WTC11 (cell line): Measurements from ENCODE around the gene RBM20. TPM values are rescaled to one million over a fixed set of nuclear protein-coding genes. Genes with fewer than 3 reads are reported as not detected.

Source experiments
- ATAC-seq: fragments of 200-7000 bp; cut with Tn5 transposase; 2 replicates; pipeline ENCODE4 v1.10.0; 2021; ENCODE audit warnings: mild to moderate bottlenecking, moderate library complexity
- CTCF ChIA-PET: fragments of 300-600 bp; sonication (Branson Sonifier 250); formaldehyde crosslinking; loops from one replicate; lab custom pipeline; 2021; ENCODE audit warnings: antibody characterized with exemption; lab: Charles Lee
- POLR2A ChIA-PET: fragments of 350-600 bp; sonication (Branson Sonifier 250); formaldehyde crosslinking; loops from one replicate; lab custom pipeline; 2021; ENCODE audit warnings: antibody characterized with exemption; lab: Charles Lee
- DNase-seq: peaks from one replicate; pipeline ENCODE4 v3.0.0; 2021; ENCODE audit warnings: low spot score
- H3K27ac Mint-ChIP-seq: 2 replicates; pipeline ENCODE4 v1.8.0; 2021; ENCODE audit warnings: mixed read lengths
- H3K27me3 Mint-ChIP-seq: 2 replicates; pipeline ENCODE4 v1.8.0; 2021; ENCODE audit warnings: low read depth, mild to moderate bottlenecking, moderate library complexity, mixed read lengths
- H3K36me3 Mint-ChIP-seq: 2 replicates; pipeline ENCODE4 v1.8.0; 2021; ENCODE audit warnings: mixed read lengths
- H3K4me1 Mint-ChIP-seq: 2 replicates; pipeline ENCODE4 v1.8.0; 2022; ENCODE audit warnings: mixed read lengths
- H3K4me3 Mint-ChIP-seq: 2 replicates; pipeline ENCODE4 v1.8.0; 2021; ENCODE audit warnings: mild to moderate bottlenecking, moderate library complexity, mixed read lengths
- H3K9me3 Mint-ChIP-seq: 2 replicates; pipeline ENCODE4 v1.8.0; 2021; ENCODE audit warnings: mixed read lengths
- NFATC4 ChIP-seq: fragments of 250-450 bp; sonication (Bioruptor Pico); IDR thresholded peaks from 2 replicates; pipeline ENCODE4 v1.9.0; 2021; ENCODE audit warnings: mild to moderate bottlenecking
- NFE2L1 ChIP-seq: sonication (generic); formaldehyde crosslinking; IDR thresholded peaks from 2 replicates; pipeline ENCODE4 v1.8.1; 2023; ENCODE audit warnings: missing genetic modification reagents
- NFYB ChIP-seq: sonication (generic); formaldehyde crosslinking; conservative IDR thresholded peaks from 2 replicates; pipeline ENCODE4 v1.8.0; 2022; ENCODE audit warnings: low read depth, missing genetic modification reagents
- NR3C1 ChIP-seq: sonication (generic); formaldehyde crosslinking; conservative IDR thresholded peaks from 2 replicates; pipeline ENCODE4 v1.8.1; 2023; ENCODE audit warnings: low read depth, mild to moderate bottlenecking, missing genetic modification reagents
- TEAD1 ChIP-seq: sonication (generic); formaldehyde crosslinking; IDR thresholded peaks from 2 replicates; pipeline ENCODE4 v1.8.0; 2022; ENCODE audit warnings: mild to moderate bottlenecking, missing genetic modification reagents
- ZNF121 ChIP-seq: sonication (generic); formaldehyde crosslinking; IDR thresholded peaks from 2 replicates; pipeline ENCODE4 v1.8.0; 2023; ENCODE audit warnings: missing genetic modification reagents
- ZNF138 ChIP-seq: sonication (generic); formaldehyde crosslinking; conservative IDR thresholded peaks from 2 replicates; pipeline ENCODE4 v1.8.1; 2022; ENCODE audit warnings: mild to moderate bottlenecking, moderate library complexity, missing genetic modification reagents
- ZNF263 ChIP-seq: sonication (generic); formaldehyde crosslinking; IDR thresholded peaks from 2 replicates; pipeline ENCODE4 v1.8.1; 2022; ENCODE audit warnings: low read depth, mild to moderate bottlenecking, moderate library complexity, missing genetic modification reagents
- total RNA-seq: library from RNA; stranded (reverse); gene quantifications from 3 replicates; pipeline ENCODE4 v1.2.3, GENCODE V29; 2021
- TF ChIP-seq, protein P1 (sequence below): fragments of 250-450 bp; sonication (Bioruptor Pico); IDR thresholded peaks from 2 replicates; pipeline ENCODE4 v1.9.0; 2021; ENCODE audit warnings: mild to moderate bottlenecking
- TF ChIP-seq, protein P2 (sequence below): sonication (generic); formaldehyde crosslinking; IDR thresholded peaks from 2 replicates; pipeline ENCODE4 v1.8.1; 2023; ENCODE audit warnings: mild to moderate bottlenecking, missing genetic modification reagents, borderline replicate concordance
- TF ChIP-seq, protein P3 (sequence below): fragments of 250-450 bp; sonication (Bioruptor Pico); IDR thresholded peaks from 2 replicates; pipeline ENCODE4 v1.9.0; 2021; ENCODE audit warnings: moderate library complexity, mild to moderate bottlenecking, inconsistent platforms, borderline replicate concordance
- TF ChIP-seq, protein P4 (sequence below): sonication (generic); formaldehyde crosslinking; IDR thresholded peaks from 2 replicates; pipeline ENCODE4 v1.8.1; 2023; ENCODE audit warnings: mild to moderate bottlenecking, missing genetic modification reagents
- TF ChIP-seq, protein P5 (sequence below): fragments of 250-450 bp; sonication (Bioruptor Pico); IDR thresholded peaks from 2 replicates; pipeline ENCODE4 v1.8.0; 2021; ENCODE audit warnings: mild to moderate bottlenecking

Gene RBM20
- total RNA-seq, 1 experiment from 2014 or later, result 0.52 TPM

DNA sequence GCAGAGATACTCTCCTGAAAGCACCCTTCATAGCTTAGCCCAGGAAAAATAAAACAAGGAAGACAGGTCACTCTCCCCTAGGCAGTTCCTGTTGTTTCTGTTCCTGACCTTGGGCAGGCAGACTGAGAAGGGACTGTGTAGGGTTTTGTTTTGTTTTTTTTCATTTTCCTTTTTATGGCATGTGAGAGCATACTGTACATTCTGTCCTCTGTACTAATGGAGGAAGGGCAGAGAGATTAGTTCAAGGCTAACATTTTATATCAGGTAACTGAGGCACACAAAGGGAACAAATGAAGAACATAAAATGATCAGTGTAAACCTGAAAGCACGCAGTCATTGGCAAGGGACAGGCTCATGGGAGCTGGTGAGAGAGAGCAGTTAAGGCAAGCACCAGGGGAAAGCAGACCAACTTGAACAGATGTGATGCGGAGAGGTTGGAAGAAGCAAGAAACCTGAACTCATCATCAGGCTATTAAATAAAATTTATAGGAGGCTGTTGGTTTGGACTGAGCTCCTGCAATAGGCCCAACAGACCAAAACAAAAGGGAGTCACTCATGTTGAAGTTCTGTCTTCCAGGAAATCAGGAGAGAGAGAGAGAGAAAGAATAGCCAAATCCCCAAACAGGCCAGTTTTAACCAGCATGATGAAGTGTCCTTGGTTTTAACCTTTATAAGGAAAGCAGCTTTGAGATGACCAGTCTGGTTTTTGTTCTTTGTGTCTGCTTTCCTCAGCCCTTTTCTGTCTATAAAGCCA lies 193.5 kb downstream of the RBM20 start (continued):
- TF ChIP-seq NFATC4 (CRISPR knock-in tag) (no peak), TEAD1 (CRISPR knock-in tag) (no peak)
- TF ChIP-seq, protein P1, sequence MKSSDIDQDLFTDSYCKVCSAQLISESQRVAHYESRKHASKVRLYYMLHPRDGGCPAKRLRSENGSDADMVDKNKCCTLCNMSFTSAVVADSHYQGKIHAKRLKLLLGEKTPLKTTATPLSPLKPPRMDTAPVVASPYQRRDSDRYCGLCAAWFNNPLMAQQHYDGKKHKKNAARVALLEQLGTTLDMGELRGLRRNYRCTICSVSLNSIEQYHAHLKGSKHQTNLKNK (CRISPR knock-in tag), result no peak
- TF ChIP-seq, protein P2, sequence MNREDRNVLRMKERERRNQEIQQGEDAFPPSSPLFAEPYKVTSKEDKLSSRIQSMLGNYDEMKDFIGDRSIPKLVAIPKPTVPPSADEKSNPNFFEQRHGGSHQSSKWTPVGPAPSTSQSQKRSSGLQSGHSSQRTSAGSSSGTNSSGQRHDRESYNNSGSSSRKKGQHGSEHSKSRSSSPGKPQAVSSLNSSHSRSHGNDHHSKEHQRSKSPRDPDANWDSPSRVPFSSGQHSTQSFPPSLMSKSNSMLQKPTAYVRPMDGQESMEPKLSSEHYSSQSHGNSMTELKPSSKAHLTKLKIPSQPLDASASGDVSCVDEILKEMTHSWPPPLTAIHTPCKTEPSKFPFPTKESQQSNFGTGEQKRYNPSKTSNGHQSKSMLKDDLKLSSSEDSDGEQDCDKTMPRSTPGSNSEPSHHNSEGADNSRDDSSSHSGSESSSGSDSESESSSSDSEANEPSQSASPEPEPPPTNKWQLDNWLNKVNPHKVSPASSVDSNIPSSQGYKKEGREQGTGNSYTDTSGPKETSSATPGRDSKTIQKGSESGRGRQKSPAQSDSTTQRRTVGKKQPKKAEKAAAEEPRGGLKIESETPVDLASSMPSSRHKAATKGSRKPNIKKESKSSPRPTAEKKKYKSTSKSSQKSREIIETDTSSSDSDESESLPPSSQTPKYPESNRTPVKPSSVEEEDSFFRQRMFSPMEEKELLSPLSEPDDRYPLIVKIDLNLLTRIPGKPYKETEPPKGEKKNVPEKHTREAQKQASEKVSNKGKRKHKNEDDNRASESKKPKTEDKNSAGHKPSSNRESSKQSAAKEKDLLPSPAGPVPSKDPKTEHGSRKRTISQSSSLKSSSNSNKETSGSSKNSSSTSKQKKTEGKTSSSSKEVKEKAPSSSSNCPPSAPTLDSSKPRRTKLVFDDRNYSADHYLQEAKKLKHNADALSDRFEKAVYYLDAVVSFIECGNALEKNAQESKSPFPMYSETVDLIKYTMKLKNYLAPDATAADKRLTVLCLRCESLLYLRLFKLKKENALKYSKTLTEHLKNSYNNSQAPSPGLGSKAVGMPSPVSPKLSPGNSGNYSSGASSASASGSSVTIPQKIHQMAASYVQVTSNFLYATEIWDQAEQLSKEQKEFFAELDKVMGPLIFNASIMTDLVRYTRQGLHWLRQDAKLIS (CRISPR knock-in tag), result no peak

DNA sequence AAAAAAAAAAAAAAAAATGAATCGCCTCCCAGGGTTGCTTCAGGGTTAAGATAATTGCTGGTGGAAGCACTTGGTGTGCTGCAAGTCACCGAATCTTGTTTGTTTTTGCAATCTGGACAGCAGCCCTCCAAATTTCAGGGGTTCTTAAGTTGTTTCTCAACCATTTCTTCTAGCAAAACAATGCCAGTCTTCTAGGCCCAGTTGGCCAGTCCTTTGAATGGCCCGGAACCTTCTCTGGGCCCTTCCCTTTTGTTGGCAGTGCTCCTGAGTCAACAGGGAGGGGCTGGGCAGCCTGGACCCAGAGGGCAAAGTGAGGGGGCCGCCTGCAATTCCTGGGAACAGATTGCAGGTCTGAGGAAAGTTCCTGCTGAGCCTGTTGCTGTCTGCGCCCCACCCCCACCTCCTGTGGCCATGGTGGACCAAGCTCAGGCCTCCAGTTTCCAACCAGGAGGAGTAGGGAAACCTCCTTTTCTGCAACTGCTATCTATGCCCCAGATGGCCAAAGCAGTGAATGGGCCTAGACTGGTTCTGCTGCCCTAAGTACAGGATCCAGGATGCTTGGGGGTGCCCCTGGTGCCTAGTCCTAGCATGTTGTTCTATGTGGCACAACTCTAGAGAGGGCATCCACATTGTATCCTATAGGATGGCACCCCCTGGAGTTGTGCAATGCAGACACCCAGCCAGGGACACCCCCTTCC lies 196.2 kb downstream of the RBM20 start:
- no peak for TF ChIP-seq NFE2L1 (CRISPR knock-in tag)
- TF ChIP-seq, all 79 proteins: peak for 0

DNA sequence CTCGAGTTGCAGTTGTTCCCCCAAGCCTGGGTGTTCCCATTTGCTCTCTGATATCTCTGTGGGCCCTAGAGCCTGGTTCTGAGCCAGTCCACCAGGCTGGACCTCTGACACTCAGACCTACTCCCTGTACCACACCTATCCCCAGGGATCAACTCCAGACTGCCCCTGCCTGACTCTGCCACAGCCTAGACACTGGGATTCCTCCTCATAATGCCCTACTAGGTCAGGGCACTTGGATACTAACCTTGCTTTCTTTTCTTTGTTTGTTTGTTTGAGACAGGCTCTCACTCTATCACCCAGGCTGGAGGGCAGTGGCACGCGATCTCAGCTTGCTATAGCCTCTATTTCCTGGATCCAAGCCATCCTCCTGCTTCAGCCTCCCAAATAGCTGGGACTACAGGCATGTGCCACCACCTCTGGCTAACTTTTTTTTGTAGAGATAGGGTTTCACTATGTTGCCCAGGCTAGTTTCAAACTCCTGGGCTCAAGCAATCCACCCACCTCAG lies 196.8 kb downstream of the RBM20 start:
- peaks cover 3% of the 10 kb centered on the region for H3K9me3 Mint-ChIP-seq
- peaks cover 25% of the 10 kb centered on the region for H3K4me1 Mint-ChIP-seq
- no peak for TF ChIP-seq ZNF138
- TF ChIP-seq NFYB (CRISPR knock-in tag), result no peak
- TF ChIP-seq, protein P3, sequence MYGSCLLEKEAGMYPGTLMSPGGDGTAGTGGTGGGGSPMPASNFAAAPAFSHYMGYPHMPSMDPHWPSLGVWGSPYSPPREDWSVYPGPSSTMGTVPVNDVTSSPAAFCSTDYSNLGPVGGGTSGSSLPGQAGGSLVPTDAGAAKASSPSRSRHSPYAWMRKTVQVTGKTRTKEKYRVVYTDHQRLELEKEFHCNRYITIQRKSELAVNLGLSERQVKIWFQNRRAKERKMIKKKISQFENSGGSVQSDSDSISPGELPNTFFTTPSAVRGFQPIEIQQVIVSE (CRISPR knock-in tag), result no peak
- TF ChIP-seq, protein P4, sequence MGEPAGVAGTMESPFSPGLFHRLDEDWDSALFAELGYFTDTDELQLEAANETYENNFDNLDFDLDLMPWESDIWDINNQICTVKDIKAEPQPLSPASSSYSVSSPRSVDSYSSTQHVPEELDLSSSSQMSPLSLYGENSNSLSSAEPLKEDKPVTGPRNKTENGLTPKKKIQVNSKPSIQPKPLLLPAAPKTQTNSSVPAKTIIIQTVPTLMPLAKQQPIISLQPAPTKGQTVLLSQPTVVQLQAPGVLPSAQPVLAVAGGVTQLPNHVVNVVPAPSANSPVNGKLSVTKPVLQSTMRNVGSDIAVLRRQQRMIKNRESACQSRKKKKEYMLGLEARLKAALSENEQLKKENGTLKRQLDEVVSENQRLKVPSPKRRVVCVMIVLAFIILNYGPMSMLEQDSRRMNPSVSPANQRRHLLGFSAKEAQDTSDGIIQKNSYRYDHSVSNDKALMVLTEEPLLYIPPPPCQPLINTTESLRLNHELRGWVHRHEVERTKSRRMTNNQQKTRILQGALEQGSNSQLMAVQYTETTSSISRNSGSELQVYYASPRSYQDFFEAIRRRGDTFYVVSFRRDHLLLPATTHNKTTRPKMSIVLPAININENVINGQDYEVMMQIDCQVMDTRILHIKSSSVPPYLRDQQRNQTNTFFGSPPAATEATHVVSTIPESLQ (CRISPR knock-in tag), result no peak
- TF ChIP-seq NR3C1, result no peak
- TF ChIP-seq ZNF121 (CRISPR knock-in tag), result no peak
- no peak for TF ChIP-seq ZNF263 (CRISPR knock-in tag)
- TF ChIP-seq, protein P5, sequence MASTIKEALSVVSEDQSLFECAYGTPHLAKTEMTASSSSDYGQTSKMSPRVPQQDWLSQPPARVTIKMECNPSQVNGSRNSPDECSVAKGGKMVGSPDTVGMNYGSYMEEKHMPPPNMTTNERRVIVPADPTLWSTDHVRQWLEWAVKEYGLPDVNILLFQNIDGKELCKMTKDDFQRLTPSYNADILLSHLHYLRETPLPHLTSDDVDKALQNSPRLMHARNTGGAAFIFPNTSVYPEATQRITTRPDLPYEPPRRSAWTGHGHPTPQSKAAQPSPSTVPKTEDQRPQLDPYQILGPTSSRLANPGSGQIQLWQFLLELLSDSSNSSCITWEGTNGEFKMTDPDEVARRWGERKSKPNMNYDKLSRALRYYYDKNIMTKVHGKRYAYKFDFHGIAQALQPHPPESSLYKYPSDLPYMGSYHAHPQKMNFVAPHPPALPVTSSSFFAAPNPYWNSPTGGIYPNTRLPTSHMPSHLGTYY (CRISPR knock-in tag), result no peak
- DNase-seq (no peak), ATAC-seq (no peak; the same call in 1 of the 2 replicates)
- no peak overlapping the region for H3K27ac Mint-ChIP-seq
- H3K27me3 Mint-ChIP-seq, result no peaks in the 10 kb centered on the region
- CTCF ChIA-PET, result interaction anchor here (0.6 kb wide), 1 partner anchor 197 kb away, joined by 3 read pairs; the partner anchor contains the start of gene RBM20
- POLR2A ChIA-PET, result no interaction called here
- no peak overlapping the region for H3K4me3 Mint-ChIP-seq
- no peaks in the 10 kb centered on the region for H3K36me3 Mint-ChIP-seq

More for the DNA sequence above, 196.2 kb downstream of the RBM20 start:
- no peak overlapping the region for H3K27ac Mint-ChIP-seq
- H3K4me3 Mint-ChIP-seq, result no peak overlapping the region
- POLR2A ChIA-PET, result interaction anchor here (0.7 kb wide), 1 partner anchor 968 kb away, joined by 3 read pairs; no protein-coding TSS in a partner anchor
- H3K4me1 Mint-ChIP-seq, result peaks cover 31% of the 10 kb centered on the region
- H3K27me3 Mint-ChIP-seq, result no peaks in the 10 kb centered on the region
- 0 out of 2 replicates have a peak, but pooled peaks have one; percentile 17 for ATAC-seq
- no peak for DNase-seq
- no peaks in the 10 kb centered on the region for H3K36me3 Mint-ChIP-seq
- H3K9me3 Mint-ChIP-seq, result peaks cover 3% of the 10 kb centered on the region
- CTCF ChIA-PET, result no interaction called here
